GM13976 (cell line): ENCODE data around the gene MEIS2.

Source experiments
- DNase-seq: peaks from one replicate; pipeline ENCODE4 v3.0.0; 2012; ENCODE audit warnings: low spot score
- in situ Hi-C: fragments of 300-500 bp; cut with MboI; formaldehyde crosslinking; loops from one replicate; pipeline ENCODE4 v1.12.0; 2022; ENCODE audit warnings: low sequenced_read_pairs, mixed read lengths, inconsistent platforms; ENCODE audit not compliant: unreplicated experiment
- TF ChIP-seq, protein P1 (sequence below): IDR thresholded peaks from 2 replicates; pipeline ENCODE4 v1.5.1; 2012; ENCODE audit warnings: borderline replicate concordance, mild to moderate bottlenecking; ENCODE audit not compliant: insufficient read depth; ENCODE audit errors: extremely low read depth, missing control alignments, control extremely low read depth

The MEIS2 gene

DNA sequence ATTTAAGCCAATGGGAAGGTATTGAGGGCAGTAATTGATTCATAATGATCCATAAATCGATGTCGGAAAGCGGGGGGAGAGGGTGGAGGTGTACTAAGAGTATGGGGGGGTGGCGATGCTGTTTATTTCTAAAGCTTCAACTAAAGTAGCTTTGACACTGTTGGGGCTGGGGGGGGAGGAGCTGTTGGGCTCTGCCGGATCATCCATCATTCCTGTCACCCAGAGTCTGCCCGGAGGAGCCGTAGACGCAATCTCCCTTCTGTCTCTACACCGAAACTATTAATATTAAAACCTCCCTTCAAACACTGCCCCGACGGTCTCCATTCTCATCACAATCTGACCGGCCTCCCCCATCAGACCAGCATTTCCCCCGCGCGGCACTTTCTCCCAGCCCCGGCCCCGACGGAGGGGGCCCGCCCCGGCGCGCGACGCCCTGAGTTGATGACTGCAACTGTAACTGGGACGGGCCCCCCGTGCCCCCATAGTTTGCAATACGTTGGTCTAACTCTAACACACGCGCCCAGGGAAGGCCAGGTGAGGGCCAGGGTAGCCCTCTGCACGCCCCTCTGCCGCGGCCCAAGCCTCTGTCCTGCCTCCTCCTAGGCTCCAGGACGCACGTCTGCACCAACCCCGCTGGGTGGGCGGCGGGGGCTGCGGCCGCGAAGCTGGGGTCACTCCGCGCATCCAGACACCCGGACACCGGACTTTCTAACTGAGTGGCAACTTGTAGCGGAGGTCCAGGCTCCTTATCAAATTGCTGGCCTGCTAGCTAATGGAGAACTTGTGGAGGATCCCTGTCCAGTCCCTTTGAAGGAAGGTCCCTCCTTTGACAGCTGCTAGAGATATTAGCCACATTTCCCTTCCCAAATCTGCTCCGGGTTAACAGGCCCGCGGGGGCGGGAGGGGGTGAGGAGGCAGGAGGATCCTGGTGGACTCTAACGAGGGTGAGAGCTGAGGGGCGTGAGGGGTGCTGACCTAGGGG lies 212.0 kb downstream of the MEIS2 start:
- in situ Hi-C loops = loop anchor here (10.0 to 25.0 kb wide), 2 partner anchors 216 to 999 kb away; partner anchors contain the start of gene MEIS2

DNA sequence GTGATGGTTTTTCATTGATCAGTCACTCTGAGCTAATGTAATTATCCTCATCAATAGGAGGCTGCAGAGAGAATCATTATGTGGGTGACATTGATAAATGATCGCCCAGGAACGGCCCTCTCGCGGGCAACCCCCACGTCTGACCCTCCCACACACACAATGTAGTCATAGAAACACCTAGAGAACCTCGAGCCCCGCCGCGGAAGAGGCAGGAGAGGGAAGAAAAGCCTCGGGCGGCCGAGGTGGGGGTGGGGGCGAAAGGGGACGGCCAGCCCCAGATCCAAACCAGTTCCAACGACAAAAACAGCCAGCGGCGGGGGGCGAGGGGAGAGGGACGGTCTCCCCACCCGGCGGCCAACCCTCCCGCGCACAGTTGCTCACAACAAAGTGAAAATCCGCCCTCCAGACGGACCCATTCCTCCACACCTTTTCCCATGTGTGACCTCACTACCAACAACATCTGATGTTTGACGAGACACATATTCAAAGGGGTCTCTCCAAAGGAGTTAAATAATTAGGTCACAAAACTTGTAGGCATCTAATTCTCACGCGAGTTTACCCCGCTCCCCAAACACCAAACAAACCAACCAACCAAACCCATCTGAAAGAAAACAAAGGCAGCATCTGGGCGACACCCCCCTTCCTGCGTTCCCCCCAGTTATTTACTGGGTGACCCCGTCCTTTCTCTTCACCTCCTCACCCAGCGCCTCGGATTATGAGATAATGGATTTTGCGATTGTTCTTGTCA lies 213.0 kb downstream of the MEIS2 start:
- TF ChIP-seq, protein P1, sequence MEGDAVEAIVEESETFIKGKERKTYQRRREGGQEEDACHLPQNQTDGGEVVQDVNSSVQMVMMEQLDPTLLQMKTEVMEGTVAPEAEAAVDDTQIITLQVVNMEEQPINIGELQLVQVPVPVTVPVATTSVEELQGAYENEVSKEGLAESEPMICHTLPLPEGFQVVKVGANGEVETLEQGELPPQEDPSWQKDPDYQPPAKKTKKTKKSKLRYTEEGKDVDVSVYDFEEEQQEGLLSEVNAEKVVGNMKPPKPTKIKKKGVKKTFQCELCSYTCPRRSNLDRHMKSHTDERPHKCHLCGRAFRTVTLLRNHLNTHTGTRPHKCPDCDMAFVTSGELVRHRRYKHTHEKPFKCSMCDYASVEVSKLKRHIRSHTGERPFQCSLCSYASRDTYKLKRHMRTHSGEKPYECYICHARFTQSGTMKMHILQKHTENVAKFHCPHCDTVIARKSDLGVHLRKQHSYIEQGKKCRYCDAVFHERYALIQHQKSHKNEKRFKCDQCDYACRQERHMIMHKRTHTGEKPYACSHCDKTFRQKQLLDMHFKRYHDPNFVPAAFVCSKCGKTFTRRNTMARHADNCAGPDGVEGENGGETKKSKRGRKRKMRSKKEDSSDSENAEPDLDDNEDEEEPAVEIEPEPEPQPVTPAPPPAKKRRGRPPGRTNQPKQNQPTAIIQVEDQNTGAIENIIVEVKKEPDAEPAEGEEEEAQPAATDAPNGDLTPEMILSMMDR = no peak
- DNase-seq = no peak
- in situ Hi-C loops = loop anchor here (10.0 to 25.0 kb wide), 2 partner anchors 217 to 1000 kb away; partner anchors contain the start of gene MEIS2

More for the DNA sequence above, 212.0 kb downstream of the MEIS2 start:
- TF ChIP-seq, protein P1 = no peak
- no peak for DNase-seq

DNA sequence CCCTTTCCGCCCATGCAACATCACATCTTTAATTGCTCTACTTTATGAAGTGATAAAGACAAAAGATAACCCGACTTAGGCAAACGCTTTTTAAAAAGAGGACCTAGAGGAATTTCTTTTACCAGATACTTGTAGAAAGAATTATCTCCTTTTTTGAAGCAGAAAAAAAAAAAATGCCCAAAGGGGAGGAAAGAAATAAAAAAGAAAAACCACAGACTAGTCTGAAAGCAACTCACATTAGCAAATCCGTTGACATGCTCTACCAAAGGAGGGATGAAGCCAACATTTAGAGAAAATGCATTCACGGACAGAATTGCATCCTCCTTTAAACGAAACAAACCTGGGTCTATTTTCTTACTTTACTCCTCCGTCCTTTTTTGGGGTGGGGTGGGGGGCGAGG lies 213.6 kb downstream of the MEIS2 start:
- DNase-seq = no peak
- in situ Hi-C loops = loop anchor here (10.0 to 25.0 kb wide), 2 partner anchors 218 to 1001 kb away; partner anchors contain the start of gene MEIS2
- TF ChIP-seq, protein P1 = no peak

DNA sequence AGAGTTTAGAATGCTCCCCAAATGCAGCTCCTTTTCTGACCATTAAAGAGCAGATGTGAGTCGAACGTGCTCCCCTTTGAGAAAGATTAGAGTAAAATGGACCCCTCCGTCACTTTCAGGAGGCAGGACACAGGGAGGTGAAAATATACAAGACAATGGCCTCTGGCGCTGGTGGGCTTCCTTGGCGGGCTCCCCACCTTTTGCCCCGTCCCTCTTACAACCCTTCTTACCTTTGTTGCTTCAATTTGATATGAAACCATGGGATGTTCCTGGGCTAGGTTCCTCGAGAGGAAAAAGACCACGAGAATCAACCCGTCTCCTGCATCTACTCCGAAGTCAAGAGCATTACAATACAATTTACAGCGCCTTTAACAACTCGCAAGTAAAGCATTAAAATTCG lies 214.2 kb downstream of the MEIS2 start:
- in situ Hi-C loops = loop anchor here (10.0 to 25.0 kb wide), 2 partner anchors 219 to 1001 kb away; partner anchors contain the start of gene MEIS2

DNA sequence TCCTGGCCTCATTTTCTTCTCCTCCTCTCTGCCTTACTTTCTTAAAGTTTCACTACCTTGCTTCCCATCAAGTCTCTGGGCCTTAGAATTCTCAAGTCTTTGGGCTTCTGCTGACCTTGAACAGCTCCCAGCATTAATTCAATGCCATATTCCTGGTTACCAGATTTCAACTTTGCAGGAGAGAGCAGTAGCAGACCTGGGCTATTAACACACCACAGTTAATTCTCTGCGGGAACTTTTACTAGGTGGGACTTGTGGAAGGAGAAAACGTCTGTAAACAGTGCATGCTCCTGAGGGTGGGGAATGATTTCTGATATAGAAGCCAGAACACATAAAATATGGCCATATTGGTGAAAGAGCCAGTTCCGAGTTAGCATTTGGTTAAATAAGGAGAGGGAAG lies 214.6 kb downstream of the MEIS2 start:
- TF ChIP-seq, protein P1 = no peak
- DNase-seq = no peak
- in situ Hi-C loops = loop anchor here (10.0 to 25.0 kb wide), 2 partner anchors 219 to 1002 kb away; partner anchors contain the start of gene MEIS2

More for the DNA sequence above, 214.2 kb downstream of the MEIS2 start:
- no peak for DNase-seq
- TF ChIP-seq, protein P1 = no peak

DNA sequence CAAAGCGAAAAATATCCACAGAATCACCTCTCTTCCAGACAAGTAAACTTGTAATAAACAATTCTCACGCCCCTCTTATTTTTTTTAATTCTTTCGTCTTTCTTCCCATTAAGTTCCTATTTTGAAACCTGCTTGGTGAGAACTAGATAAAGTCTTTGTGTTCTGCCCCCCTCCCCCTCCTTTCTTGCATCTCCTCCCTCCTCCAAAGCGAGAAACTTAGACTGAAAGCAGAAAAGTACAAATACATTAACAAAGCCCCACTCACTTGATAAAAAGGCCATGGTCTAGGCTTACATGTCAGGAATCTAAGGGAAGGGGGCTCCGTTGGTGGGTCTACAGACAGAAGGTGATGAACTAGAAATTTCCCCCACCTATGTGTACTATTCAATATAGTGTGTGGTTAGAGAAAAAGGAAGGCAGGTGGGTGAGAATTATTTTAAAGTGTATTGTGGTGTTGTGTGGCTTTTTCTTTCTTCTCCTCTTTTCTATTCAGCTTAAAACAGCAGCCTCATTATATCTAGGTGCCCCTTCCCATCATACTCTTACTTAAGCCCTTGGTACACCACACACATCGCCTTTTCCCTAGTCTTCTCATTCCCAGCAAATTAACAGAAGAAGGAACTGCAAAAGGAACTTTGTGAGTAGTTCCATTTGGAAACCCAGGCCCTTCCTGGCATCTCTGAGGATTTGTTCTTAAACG lies 215.3 kb downstream of the MEIS2 start:
- in situ Hi-C loops = loop anchor here (10.0 to 25.0 kb wide), 2 partner anchors 220 to 1002 kb away; partner anchors contain the start of gene MEIS2
- TF ChIP-seq, protein P1 = no peak
- no peak for DNase-seq
